HTR-8/SVneo (cell line): ENCODE data around the gene PEBP1.
"Not testable (repeated sequence)": the region's sequence is repeated elsewhere in the genome, so short reads cannot be mapped to it uniquely, and the experiment has no call there.

ENCODE experiments used
- DNase-seq: peaks from one replicate; pipeline ENCODE4 v3.0.0; 2011; ENCODE audit warnings: low spot score, mixed read lengths; ENCODE audit not compliant: insufficient read length
- FAIRE-seq: peaks from 2 replicates; lab custom pipeline; 2011; peaks lifted over from hg19 to GRCh38; lab: Jason Lieb, UNC

Gene PEBP1

GRCh38 chr12:118127867-118128266 lies 8.1 kb upstream of the PEBP1 start:
- DNase-seq (no peak), FAIRE-seq (no peak)

GRCh38 chr12:118129436-118129835 lies 6.5 kb upstream of the PEBP1 start:
- not testable (repeated sequence) for DNase-seq, FAIRE-seq

- peak; percentile 17 for DNase-seq
- no peak for FAIRE-seq
These were observed 657 bp downstream of the PEBP1 start for GRCh38 chr12:118136559-118137003.

- DNase-seq (no peak), FAIRE-seq (no peak)
These were observed 1.3 kb downstream of the PEBP1 start for GRCh38 chr12:118137148-118137678.

- FAIRE-seq (no peak), DNase-seq (no peak)
These were observed 4.9 kb downstream of the PEBP1 start for GRCh38 chr12:118140825-118141224.

- DNase-seq = no peak
- FAIRE-seq = no peak
These were observed 8.6 kb downstream of the PEBP1 start for GRCh38 chr12:118144499-118144898.

- DNase-seq (no peak), FAIRE-seq (no peak)
These were observed 9.3 kb downstream of the PEBP1 start for GRCh38 chr12:118145113-118145797.

GRCh38 chr12:118145798-118146156 lies 9.9 kb downstream of the PEBP1 start:
- DNase-seq (no peak), FAIRE-seq (no peak)

- no peak for FAIRE-seq
- no peak for DNase-seq
These were observed 12.4 kb downstream of the PEBP1 start for GRCh38 chr12:118148287-118148686.

- no peak for FAIRE-seq
- no peak for DNase-seq
These were observed 14.7 kb downstream of the PEBP1 start for GRCh38 chr12:118150625-118151024.

- FAIRE-seq = no peak
- DNase-seq = no peak
These were observed 15.8 kb downstream of the PEBP1 start for GRCh38 chr12:118151755-118152154.

GRCh38 chr12:118160536-118160935 lies 24.6 kb downstream of the PEBP1 start:
- DNase-seq (no peak), FAIRE-seq (no peak)

- DNase-seq = peak; percentile 39
- no peak for FAIRE-seq
These were observed 29.0 kb downstream of the PEBP1 start for GRCh38 chr12:118164798-118165486.

GRCh38 chr12:118166946-118167345 lies 31.0 kb downstream of the PEBP1 start:
- FAIRE-seq = no peak
- no peak for DNase-seq

- DNase-seq = no peak
- FAIRE-seq = no peak
These were observed 40.0 kb downstream of the PEBP1 start for GRCh38 chr12:118175823-118176447.

- FAIRE-seq = no peak
- no peak for DNase-seq
These were observed 47.2 kb downstream of the PEBP1 start for GRCh38 chr12:118183155-118183554.

GRCh38 chr12:118183711-118184110 lies 47.8 kb downstream of the PEBP1 start:
- FAIRE-seq (no peak), DNase-seq (no peak)

- FAIRE-seq = no peak
- no peak for DNase-seq
These were observed 49.9 kb downstream of the PEBP1 start for GRCh38 chr12:118185602-118186397.

- DNase-seq = no peak
- FAIRE-seq = no peak
These were observed 52.0 kb downstream of the PEBP1 start for GRCh38 chr12:118187751-118188435.
